NCI-H82 treated with DMSO at 0.1 percent for 48 hours (cell line): Measurements from ENCODE around the gene MBD5.

Experiments
- DNase-seq: peaks from one replicate; lab custom pipeline; 2025; ENCODE audit not compliant: unreplicated experiment; lab: John Stamatoyannopoulos, UW

Gene MBD5

DNA sequence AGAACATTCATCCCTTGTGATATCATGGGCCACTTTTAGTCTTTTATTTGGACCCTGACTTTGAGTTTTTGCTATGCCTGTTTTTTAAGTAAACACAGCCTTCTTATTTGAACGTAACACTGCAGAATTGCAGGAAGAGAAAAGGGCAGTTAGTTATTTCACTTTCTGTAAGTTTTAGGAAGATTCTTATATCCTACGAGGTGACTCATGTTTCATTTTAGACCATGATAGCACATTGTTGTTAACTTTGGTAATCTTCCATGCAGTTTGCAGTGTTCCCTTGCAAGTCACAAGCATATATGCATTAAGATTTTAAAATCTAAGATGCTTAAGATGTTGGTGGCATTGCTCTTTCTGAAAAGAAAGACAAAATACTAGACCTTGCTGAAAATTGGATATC, 495.1 kb downstream of the MBD5 start:
- DNase-seq, result no peak

DNA sequence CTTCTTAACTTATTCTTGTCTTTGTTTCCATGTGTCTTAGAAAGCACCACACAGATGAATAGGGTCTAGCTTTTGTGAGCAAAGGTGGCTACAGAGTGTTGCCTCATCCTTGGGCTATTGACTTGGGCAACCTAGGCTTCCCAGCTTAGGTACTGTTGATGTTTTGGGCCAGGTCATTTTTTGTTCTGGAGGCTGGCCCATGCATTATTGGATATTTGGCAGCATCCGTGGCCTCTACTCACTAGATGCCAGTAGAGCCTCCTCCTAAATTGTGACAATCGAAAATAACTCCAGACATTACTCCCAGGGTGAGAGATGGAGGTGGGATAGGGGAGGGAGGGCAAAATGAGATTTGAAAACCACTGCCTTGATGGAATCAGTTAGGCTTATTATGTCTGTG, 496.4 kb downstream of the MBD5 start:
- no peak for DNase-seq

DNA sequence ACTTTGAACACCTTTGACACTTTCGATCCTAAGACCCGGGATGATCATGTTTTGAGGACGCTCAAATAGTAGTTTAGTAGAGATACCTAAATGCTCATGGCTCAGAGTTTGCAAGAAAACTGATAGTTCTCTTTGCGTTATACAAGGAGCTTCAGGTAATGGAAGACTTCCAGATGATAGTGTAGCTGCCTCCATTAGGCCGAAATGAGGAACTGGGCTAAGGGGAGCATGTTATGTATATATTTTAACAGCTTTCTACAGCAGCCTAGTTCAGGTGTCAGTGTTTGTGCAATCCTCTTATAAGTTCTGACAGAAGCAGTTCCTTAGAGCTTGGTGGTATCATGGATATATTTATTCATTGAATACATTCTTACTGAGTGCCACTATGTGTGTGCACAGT, 496.9 kb downstream of the MBD5 start:
- DNase-seq, result no peak

DNA sequence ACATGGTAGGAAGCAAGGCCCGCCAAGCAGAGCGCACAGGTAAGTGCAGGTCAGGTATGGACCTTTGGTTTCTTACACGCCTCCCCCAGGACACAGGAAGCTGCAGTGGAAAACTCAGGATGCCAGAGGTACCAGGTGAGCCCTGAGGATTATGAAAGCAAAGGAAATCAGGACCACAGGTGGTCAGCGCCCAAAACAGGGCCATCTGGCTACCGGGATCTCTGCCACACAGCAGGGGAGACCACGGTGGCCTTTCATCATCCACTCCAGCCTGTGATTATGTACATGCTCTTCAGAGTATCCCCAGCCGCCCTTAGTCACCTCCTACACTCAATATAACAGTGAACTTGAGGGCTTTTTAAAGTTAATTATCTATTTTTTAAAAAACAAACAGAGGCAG, 498.1 kb downstream of the MBD5 start:
- no peak for DNase-seq

DNA sequence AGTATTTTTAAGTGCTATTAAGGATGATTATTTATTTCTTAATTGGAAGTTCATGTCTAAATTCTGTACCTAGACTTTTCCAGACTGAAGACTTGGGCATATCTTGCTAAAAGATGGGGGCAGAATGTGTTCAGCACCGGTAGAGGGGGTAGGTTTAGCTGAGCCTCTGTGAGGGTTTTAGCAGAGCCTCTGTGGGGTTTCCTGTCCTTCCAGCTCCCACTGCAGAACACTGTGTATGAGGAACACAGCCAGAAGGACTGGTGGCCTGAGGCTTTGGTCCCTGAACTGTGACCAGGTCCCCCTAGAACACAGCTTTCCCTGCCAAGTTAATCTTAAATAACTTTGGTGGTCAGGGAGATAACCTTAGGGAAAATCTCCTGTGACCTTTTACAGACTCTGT, 500.3 kb downstream of the MBD5 start:
- DNase-seq, result no peak

DNA sequence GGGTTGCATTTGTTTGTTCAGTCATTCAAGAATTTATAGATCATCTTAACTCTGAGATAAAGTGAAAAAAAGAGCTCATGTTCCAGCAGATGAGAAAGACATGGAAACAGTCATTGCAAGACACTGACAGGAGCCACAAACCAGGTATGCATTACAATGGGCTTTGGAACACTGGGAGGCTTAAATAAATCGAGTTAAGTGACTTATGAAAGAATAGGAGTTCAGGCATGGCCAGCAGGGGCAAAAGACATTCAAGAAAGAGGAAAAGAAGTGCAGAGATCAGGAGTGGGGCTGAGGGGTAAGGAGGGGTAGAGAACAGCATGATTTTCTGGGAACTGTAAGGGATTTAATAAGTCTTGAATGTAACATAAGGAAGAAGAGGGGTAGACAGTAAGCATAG, 502.4 kb downstream of the MBD5 start:
- DNase-seq, result no peak

DNA sequence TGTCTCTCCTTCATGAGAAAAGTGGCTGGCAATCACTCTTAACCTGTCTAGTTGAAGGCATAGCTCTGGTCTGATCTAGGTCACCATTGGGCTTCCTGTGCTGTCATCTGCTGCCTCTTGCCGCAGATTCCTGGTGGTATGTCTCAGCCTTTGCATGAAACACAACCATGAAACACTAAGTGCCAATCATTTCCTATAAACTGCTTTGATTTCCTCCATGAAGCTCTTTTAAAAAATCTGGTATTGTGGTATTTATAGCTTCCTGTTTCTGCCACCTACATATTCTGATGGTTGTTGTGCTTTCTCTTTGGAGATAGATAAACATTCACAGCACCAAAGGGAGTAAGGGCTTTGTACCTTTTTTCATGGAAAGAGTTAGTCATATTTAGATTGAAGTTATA, 503.6 kb downstream of the MBD5 start:
- DNase-seq, result no peak

DNA sequence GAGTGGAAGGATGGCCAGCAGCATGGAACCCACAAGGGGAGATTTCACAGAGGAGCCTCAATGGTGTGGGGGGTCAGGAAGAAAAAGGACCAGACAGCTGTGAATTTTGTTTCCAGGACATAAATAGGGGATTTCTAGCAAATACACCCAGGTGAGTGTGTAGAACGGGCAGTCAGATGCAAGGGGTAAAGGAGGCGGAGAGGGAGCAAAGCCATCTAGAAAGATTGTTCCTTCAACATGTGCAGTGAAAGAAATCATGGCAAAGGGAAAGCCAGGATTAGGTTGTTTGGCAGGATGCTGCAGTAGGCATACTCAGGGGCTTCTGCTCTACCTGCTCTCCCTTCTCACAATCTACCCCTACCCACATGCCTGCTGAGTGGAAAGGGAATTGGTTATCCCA, 504.2 kb downstream of the MBD5 start:
- no peak for DNase-seq

DNA sequence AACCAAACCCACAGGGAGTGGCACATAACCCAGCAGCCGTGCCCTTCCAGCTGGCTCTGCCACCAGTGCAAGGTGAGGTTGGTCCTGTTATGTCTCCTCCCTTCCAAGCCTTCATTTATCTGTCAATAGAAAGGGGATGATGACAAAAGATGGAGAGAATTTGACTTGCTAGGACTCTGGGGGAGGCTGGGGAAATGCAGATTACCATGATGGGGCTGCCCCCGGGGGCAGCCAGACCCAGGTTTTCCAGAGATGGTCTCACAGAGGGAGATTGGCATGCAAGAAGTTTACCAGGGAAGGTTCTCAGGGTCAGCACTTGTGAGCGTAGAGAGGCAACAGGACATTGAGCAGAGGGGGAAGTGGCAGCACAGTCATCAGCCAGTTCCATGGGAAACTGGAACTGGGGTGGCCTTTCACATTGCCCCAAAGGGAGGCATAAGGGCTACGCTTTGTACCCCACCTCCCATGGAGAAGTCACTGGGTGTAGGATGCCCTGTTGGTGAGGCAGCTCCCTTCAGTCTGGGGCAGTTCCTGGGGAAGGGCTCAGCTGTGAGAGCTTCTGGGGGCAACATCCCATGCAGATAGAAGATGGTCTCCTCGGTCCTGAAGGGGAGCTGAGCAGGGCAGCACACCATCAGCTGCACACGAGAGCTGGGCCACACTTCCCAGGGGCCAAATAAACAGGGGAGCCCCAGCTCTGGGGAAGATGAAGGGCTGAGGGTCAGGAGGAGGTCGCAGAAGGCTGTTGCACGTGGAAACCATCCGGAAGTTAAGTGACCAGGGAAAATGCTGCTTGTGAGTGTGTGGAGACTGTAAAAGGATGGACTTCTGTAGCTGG, 505.8 kb downstream of the MBD5 start:
- DNase-seq, result no peak

DNA sequence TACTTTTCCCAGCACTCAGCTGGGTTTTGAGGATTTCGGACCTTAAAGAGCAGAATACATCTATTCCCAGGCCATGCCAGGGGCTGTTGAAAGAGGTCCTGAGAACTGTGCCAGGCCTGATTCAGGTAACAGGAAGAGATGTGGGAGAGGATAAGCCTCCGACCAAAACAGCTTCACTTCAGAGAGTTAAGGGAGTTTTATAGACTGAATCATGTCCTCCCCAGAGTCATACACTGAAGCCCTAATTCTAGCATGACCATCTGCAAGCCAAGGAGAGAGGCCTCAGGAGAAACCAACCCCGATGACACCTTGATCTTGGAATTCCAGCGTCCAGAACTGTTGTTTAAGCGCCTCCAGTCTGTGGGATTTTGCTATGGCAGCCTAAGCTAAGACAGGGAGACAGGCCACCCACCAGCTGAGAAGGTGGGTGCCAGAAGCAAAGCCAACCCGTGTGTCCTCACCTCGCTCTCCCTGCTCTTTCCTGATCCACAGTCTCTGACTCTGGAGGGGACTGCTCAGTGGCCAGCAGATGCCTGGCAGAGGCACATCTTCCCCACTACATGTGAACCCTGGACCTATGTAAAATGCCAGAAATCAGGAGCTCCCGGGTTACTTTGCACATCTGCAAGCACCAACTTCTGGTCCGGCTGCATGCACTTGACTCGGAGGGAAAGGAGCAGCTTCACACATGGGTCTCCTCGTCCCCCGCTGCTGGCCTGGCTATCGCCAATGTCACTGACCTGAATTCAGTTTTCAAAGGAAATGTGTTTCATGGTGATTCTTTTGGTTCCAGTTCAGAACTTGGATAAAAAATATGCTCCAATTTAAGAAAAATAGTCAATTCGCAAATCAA, 506.8 kb downstream of the MBD5 start:
- DNase-seq, result no peak

DNA sequence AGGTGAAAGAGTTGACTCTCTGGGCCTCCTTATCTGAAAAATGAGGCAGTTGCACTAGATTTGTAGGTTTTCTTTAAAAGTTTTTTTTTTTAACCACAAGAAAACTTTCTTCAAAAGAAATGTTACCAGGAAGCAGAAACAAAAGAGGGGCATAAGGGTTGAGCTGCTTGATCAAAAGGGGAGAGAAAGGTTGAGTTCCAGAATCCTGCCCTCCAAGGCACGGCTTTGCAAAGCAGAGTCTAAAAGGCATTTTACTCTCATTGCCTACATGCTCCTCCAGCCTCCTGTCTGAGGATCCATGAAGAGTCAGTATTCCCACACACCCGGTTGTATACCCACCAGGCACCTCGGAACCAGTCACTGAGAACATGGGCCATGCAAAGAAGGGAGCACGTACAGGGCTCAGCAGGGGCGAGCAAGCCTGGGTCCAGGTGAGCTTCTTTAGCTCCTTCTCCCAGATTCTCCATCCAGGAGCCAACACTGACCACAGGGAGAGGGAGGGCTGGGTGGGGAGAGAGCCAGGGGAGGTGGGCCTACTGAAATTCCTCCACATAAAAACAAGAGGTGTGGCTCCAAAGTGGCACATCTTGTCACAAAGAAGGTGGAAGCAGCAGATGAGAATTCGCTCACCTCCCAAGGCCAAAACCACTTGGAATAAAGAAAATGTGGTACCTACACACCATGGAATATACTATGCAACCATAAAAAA, 507.6 kb downstream of the MBD5 start:
- no peak for DNase-seq

DNA sequence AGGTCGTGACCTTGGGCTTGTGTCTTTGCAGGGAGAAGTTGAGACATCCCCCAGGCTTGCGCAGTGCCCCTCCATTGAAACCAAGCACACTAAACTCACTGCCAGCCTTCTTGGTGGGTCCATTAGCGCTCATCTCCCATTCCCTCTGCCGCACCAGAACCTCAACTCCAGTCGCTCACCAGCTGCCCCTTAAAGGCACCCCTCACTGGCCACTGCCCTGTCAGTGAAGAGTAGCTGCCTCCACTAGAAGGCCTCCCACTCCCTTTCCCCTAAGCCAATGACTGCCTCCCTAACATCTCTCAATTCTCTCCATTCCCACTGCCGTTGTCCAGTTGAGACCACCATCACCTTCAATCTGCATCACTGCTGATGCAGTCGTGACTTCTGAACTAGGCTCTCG, 508.9 kb downstream of the MBD5 start:
- no peak for DNase-seq

DNA sequence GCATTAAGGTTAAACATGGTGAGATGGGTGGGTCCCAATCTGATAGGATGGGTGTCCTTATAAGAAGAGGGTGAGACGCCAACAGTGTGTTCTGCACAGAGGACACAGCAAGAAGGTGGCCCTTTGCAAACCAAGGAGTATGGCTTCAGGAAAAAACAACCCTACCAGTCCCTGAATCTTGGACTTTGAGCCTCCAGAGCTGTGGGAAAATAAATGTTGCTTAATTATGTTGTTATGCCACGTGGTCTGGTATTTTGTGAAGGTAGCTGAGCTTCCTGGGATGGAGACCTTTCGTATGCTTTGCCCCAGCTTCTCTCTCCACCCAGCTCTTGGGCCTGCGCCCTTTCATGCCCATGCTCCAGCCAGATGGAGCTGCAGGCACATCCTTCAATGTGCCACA, 509.5 kb downstream of the MBD5 start:
- DNase-seq, result no peak

DNA sequence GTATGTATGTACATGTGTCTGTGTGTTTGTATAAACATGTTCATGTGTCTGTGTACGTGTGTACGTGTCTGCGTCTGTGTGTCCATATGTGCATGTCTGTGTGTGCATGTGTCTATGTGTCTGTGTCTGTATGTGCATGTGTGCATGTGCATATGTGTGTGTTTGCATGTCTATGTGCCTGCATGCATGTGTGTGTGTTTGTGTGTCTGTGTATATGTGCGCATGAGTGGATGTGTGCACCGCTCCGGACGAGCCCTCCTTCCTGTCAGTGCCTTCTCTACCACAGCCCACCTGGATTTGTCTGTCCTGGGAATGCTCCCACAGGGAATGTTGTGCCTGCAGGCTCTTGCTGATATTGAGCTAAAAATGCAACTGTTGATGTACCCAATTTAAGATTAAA, 510.3 kb downstream of the MBD5 start:
- DNase-seq, result no peak

DNA sequence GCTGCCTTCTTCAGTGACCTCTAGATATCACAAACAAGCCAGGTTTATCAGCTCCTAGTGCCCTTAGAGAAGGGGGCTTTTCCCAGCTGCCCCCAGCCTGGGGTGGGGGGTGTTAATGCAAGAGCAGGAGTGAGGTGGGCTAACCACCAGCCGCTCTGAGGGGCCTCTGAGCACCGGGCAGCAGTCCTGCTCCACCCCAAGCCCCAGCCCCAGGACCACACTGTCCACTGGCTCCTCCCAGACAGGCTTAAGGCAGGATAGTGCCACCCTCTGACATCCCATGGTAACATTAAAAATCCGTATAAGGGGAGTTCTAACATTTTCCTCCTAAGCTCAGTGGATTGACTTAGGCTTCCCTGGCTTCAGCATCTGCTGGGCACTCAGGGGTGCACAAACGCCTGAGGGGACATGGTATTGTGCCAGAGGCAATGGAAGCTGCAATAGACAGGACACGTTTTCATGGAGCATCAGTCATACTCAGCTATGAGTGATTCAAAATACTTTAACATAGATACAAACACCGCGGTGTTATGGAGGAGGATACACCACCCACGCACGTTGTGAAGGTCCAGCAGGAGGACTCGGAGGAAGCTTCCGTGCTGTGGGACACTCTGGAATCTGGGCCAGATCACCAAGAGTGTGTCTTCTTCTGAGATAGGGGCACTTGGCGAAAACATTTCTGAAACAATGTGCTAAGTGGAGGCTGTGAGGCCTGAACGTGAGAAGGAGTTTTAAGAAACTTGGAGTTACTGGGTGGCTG, 511.0 kb downstream of the MBD5 start:
- no peak for DNase-seq

DNA sequence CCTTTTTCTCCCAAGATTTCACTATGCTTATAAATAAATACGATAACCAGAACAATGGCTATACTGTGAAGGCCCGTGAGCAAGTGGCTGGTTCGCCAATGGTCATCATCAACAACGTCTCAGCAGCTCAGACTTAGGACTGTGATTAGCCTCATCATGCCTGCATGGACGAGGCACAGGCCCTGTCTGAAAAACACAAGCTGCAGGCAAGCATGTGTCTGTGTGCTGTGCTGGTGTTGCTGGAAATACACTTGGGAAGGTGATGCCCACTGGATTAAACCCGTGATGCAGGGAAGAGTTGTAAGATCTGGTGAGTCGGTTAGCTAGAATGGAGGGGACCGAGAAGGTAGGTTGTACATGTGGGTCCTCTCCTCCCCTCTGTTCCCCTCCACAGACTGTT, 512.1 kb downstream of the MBD5 start:
- DNase-seq, result no peak

DNA sequence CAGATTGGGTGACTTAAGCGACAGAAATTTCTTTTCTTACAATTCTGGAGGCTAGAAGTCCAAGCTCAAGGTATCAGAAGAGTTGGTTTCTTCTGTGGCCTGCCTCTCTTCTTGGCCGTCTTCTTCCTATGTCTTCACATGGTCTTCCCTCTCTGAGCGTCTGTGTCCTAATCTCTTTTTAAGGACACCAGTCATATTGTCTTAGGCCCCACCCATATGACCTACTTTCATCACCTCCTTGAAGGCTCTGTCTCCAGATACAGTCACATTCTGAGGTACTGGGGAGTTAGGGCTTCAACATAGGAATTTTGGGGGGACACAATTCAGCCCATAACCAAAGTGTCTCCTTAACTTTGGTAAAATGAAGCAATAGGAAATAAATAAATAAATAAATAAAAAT, 512.8 kb downstream of the MBD5 start:
- no peak for DNase-seq

DNA sequence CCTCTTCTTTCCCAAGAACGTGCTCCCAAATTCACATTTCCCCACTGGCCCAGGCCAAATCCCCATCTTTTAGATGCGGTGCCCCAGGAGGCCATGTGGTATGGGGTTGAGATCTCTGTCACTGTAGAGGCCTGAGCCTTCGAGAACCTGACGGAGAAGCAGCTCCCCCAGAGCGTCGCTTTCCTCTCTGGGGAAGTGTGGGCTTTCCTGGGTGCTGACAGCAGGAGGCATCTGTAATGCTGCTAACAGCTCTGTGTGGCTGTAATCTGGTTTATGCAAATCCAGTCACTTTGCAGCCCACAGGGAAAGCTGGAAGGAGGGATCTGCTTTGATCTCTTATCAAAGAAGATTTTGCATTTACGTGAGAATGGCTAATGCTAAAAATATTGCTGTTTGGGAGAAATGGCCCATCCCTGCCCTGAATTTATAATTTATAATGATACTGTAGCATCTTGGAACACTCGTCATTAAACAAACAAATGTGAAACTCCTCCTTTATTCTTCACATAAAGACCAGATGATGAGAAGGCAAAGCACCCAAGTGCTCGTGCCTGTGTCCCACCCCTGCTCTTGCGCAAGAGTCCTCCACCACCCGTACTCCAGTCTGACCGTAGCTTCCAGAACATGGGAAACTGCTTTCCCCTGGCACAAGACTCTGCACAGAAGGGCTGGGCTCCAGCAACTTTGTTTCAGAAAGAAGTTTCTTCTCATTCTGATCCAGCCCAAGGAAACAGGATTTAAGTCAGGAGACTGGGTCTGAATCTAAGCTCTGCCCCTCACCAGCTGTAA, 513.7 kb downstream of the MBD5 start:
- peak; percentile 61 for DNase-seq

DNA sequence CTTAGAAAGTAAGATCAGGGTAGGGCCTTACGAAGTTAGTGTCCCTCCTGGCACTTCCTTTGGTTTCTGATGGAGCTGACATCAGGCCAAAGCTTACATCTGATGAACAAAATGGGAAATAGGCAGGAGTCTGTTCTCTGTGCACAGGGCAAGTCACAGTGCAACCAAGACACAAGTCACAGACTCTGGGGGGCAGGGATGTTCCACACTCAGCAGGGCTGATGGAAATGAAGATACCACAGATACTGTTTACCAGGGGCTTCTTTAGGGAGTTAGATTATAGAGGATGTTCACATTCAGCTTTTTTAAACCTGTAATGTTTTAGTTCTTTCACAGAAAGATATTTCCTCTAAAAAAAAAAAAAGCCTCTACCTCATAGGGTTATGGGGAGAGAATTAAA, 517.5 kb downstream of the MBD5 start:
- DNase-seq, result no peak

DNA sequence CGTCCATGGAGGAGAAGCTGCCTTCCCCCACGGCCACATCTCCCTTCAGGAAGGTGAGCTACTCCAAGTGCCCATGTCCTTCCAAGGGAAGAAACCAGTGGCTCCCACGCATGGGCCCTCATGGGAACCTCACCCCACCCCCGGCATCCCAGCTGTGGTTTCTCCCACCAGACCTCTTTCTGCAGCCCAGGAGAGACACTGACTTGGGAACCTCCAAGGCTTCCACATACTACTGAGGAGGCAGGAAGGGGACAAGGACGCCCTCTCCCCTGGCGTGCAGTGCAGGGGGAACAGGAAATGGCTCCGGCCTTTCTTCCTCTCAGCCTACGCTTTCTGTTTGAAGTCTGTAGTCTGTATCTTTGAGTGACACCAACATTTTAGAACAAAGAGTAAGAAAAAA, 519.1 kb downstream of the MBD5 start:
- DNase-seq, result no peak
